22Rv1 (cell line): ENCODE results near the gene TBC1D21.

Experiments
- ZFX ChIP-seq: fragments of 450-650 bp; IDR thresholded peaks from 2 replicates; pipeline ENCODE4 v1.6.1; 2017; ENCODE audit warnings: antibody characterized with exemption, borderline replicate concordance
- TF ChIP-seq, protein P1 (sequence below): fragments of 450-650 bp; IDR thresholded peaks from 2 replicates; pipeline ENCODE4 v1.5.1; 2017; ENCODE audit warnings: mild to moderate bottlenecking

DNA sequence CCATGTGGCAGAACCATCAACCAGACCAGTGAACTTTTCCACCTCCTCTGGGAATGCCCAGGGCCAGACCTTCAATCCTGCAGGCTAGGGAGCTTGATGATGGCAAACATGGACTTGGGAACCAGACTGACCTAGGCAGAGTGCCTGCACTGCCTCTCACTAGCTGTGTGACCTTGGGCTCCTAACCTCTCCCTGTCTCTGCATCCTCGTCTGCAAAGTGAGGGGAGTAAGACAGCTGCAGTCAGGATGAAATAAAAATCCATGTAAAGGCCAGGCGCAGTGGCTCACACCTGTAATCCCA is 35.4 kb downstream of the TBC1D21 start:
- TF ChIP-seq, protein P1, sequence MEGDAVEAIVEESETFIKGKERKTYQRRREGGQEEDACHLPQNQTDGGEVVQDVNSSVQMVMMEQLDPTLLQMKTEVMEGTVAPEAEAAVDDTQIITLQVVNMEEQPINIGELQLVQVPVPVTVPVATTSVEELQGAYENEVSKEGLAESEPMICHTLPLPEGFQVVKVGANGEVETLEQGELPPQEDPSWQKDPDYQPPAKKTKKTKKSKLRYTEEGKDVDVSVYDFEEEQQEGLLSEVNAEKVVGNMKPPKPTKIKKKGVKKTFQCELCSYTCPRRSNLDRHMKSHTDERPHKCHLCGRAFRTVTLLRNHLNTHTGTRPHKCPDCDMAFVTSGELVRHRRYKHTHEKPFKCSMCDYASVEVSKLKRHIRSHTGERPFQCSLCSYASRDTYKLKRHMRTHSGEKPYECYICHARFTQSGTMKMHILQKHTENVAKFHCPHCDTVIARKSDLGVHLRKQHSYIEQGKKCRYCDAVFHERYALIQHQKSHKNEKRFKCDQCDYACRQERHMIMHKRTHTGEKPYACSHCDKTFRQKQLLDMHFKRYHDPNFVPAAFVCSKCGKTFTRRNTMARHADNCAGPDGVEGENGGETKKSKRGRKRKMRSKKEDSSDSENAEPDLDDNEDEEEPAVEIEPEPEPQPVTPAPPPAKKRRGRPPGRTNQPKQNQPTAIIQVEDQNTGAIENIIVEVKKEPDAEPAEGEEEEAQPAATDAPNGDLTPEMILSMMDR = no peak
- no peak for TF ChIP-seq ZFX
